Measurements from ENCODE around the gene SCGB1C1.
"Not testable (repeated sequence)": the region's sequence is repeated elsewhere in the genome, so short reads cannot be mapped to it uniquely, and the experiment has no call there.

Gene SCGB1C1

DNA sequence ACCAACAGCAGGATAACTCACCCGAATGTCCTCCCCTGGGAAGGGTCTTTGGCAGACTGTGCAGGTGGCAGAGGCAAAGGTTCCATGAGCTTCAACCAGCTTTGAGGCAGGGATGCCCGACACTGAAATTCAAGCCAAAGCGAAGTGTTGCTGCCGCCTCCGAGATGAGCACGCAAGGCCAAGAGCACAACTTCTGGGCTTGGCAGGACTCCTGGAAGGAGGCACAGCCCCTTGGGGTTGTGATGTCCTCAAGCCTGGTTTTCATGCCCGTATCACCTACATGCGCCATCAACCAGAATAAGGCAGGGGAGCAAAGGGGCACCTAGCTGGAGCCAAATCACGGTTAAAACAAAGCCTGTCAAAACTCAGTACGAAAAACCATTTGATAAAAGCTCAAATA is 37.6 kb downstream of the SCGB1C1 start:
- Mint-ChIP-seq H3K36me3 (ENCODE audit: insufficient read depth) (peaks cover 11% of the 10 kb centered on the region), H3K27ac (ENCODE audit: low read depth) (no peak overlapping the region), H3K4me1 (peaks cover 20% of the 10 kb centered on the region), H3K9me3 (no peaks in the 10 kb centered on the region), H3K27me3 (no peaks in the 10 kb centered on the region), H3K4me3 (no peak overlapping the region)
- ATAC-seq (replicated peaks; ENCODE audit: extremely low read depth, poor library complexity, severe bottlenecking) (no peak), DNase-seq (ENCODE audit: low spot score in 2 of 2) (no peak)

- H3K27ac Mint-ChIP-seq (ENCODE audit: low read depth): no peak overlapping the region
- H3K9me3 Mint-ChIP-seq: no peaks in the 10 kb centered on the region
- no peak for DNase-seq (ENCODE audit: low spot score in 2 of 2)
- H3K27me3 Mint-ChIP-seq: no peaks in the 10 kb centered on the region
- no peak overlapping the region for H3K4me3 Mint-ChIP-seq
- H3K4me1 Mint-ChIP-seq: peaks cover 26% of the 10 kb centered on the region
- peaks cover 27% of the 10 kb centered on the region for H3K36me3 Mint-ChIP-seq (ENCODE audit: insufficient read depth)
- no peak for ATAC-seq (replicated peaks; ENCODE audit: extremely low read depth, poor library complexity, severe bottlenecking)
These were observed 40.1 kb downstream of the SCGB1C1 start for GRCh38 chr11:232783-233565.

- DNase-seq (ENCODE audit: low spot score in 2 of 2): no peak
- Mint-ChIP-seq H3K36me3 (ENCODE audit: insufficient read depth) (peaks cover 28% of the 10 kb centered on the region), H3K27me3 (no peaks in the 10 kb centered on the region), H3K4me3 (peak overlapping the region; percentile 95), H3K4me1 (peaks cover 34% of the 10 kb centered on the region), H3K27ac (ENCODE audit: low read depth) (peak overlapping the region; percentile 97), H3K9me3 (no peaks in the 10 kb centered on the region)
- no peak for ATAC-seq (replicated peaks; ENCODE audit: extremely low read depth, poor library complexity, severe bottlenecking)
These were observed 42.3 kb downstream of the SCGB1C1 start for GRCh38 chr11:235180-235579.

- no peak for DNase-seq (ENCODE audit: low spot score in 2 of 2)
- no peaks in the 10 kb centered on the region for H3K27me3 Mint-ChIP-seq
- peaks cover 28% of the 10 kb centered on the region for H3K36me3 Mint-ChIP-seq (ENCODE audit: insufficient read depth)
- ATAC-seq (replicated peaks; ENCODE audit: extremely low read depth, poor library complexity, severe bottlenecking): peak; percentile 58
- H3K27ac Mint-ChIP-seq (ENCODE audit: low read depth): peak overlapping the region; percentile 97
- H3K4me1 Mint-ChIP-seq: peaks cover 34% of the 10 kb centered on the region
- H3K4me3 Mint-ChIP-seq: peak overlapping the region; percentile 95
- no peaks in the 10 kb centered on the region for H3K9me3 Mint-ChIP-seq
These were observed 42.7 kb downstream of the SCGB1C1 start for GRCh38 chr11:235609-235996.

DNA sequence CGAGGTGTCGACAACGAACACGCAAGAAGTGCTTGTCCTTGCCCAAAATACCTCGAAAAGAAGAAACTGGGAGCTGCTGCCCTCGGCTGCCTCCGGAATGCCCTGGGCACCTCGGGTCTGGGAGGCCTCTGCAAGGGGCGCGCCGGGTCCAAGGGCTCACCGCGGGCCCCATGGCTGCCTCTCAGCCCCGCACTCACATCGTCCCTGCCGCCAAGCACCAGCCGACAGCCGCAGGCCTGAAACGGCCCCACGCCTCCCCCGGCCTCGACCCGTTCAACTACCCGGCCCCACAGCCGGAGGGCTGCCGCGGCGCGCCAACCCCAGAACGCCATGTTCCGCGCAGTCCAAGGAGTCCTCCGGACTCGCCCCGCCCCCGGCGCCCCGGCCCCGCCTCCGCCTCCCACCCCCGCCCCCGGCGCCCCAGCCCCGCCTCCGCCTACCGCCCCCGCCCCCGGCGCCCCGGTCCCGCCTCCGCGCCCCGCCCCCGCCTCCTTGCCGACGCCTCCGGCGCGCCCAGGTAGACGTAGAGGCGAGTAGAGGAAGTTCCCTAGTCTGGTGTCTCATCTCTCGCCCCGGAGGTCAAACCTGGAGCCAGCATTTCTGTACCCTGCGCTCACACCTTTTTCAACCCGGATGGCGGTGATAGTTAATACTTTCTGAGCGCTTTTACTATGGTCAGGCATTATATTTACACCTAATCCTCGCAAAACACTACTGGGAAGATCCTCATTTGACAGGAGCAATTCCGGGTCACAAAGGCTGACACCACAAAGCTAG is 43.3 kb downstream of the SCGB1C1 start, which contains the start of gene SIRT3:
Gene SIRT3, minus strand, starts transcription at position 346 of the 777 bp plus-strand sequence. Its CDS starts 14 bp downstream, at position 332.
- peak; percentile 74 to 82 for DNase-seq (ENCODE audit: low spot score in 2 of 2)
- Mint-ChIP-seq H3K36me3 (ENCODE audit: insufficient read depth) (peaks cover 30% of the 10 kb centered on the region), H3K4me3 (peak within 1 kb of the TSS; percentile 95), H3K9me3 (no peaks in the 10 kb centered on the region), H3K27me3 (no peaks in the 10 kb centered on the region), H3K27ac (ENCODE audit: low read depth) (peak within 1 kb of the TSS; percentile 97), H3K4me1 (peaks cover 34% of the 10 kb centered on the region)
- ATAC-seq (replicated peaks; ENCODE audit: extremely low read depth, poor library complexity, severe bottlenecking): peak; percentile 90

DNA sequence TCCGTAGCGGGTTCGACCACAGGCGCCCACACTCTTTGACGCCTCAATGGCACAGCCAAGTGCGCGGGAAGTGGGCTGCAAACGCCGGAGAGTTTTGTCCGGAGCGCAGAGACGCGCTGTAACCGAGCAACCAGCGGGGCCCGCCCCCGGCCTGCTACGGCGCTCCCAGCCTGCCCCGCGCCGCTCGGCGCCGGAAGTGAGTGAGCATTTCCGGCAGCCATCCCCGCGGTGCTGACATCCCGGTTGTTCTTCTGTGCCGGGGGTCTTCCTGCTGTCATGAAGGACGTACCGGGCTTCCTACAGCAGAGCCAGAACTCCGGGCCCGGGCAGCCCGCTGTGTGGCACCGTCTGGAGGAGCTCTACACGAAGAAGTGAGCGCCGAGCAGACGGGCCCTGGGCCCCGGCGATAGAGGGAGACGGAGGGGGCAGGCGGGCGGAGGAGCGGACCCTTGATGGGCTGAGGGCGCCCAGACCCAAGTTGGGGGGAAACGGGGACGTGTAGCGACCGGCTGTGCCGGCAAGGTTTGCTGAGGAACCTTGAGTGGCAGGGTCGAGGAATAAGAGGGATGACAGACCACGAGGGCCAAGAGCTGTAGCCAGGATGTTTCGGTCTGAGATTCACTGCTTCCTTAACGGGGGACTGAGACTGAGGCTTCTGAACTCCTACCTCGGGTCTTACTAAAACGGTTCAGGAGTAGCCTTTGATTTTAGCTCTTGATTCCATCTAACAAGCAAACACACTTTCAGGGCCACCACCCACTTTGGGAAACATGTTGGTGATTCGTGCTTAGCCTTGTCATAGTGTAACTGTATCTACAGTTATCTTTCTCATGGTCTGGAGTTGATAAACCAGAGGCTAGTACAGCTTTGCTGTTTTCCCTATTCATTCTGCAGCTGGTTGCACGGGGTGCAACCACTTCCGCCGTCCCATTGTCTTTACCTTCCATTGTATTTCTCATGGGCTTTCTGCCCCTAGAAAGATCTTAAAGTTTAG is 44.2 kb downstream of the SCGB1C1 start, which contains the start of gene PSMD13:
Gene PSMD13, plus strand, starts transcription at position 203 of the 994 bp plus-strand sequence. Its CDS starts 74 bp downstream, at position 277.
- peak; percentile 74 to 82 for DNase-seq (ENCODE audit: low spot score in 2 of 2)
- Mint-ChIP-seq H3K36me3 (ENCODE audit: insufficient read depth) (peaks cover 37% of the 10 kb centered on the region), H3K9me3 (no peaks in the 10 kb centered on the region), H3K4me1 (peaks cover 42% of the 10 kb centered on the region), H3K27ac (ENCODE audit: low read depth) (peak within 1 kb of the TSS; percentile 97), H3K27me3 (no peaks in the 10 kb centered on the region), H3K4me3 (peak within 1 kb of the TSS; percentile 95)
- ATAC-seq (replicated peaks; ENCODE audit: extremely low read depth, poor library complexity, severe bottlenecking): peak; percentile 84

GRCh38 chr11:238346-238745 is 45.5 kb downstream of the SCGB1C1 start:
- not testable (repeated sequence) for DNase-seq (ENCODE audit: low spot score in 2 of 2); H3K27me3 Mint-ChIP-seq; H3K9me3 Mint-ChIP-seq; ATAC-seq (replicated peaks; ENCODE audit: extremely low read depth, poor library complexity, severe bottlenecking)
- H3K4me1 Mint-ChIP-seq: peaks cover 39% of the 10 kb centered on the region
- peak overlapping the region; percentile 55 for H3K27ac Mint-ChIP-seq (ENCODE audit: low read depth)
- H3K4me3 Mint-ChIP-seq: peak overlapping the region; percentile 95
- peaks cover 45% of the 10 kb centered on the region for H3K36me3 Mint-ChIP-seq (ENCODE audit: insufficient read depth)

- ATAC-seq (replicated peaks; ENCODE audit: extremely low read depth, poor library complexity, severe bottlenecking) (no peak), DNase-seq (ENCODE audit: low spot score in 2 of 2) (no peak)
- Mint-ChIP-seq H3K27ac (ENCODE audit: low read depth) (no peak overlapping the region), H3K27me3 (no peaks in the 10 kb centered on the region), H3K4me1 (peaks cover 34% of the 10 kb centered on the region), H3K36me3 (ENCODE audit: insufficient read depth) (peaks cover 58% of the 10 kb centered on the region), H3K4me3 (no peak overlapping the region), H3K9me3 (no peaks in the 10 kb centered on the region)
These were observed 47.4 kb downstream of the SCGB1C1 start for GRCh38 chr11:240315-240714.

DNA sequence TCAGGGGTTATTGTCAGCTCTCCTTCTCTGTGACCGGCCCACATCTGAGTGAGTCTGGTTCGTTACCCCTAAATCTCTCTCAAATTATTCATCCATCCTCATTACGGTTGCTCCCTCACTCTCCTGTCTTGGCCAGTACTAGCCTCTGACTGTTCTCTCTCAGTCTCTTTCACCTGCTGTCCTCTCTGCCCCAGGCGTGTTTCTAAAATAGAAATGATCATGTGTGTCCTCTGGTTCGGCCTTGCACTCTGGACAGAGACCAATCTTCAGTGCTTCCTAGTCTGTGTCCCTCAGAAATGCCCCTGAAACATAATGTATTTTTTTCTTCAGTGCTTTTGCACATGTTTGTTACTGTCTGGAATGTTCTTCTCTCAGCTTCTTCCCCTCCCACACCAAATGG is 48.8 kb downstream of the SCGB1C1 start:
- ATAC-seq (replicated peaks; ENCODE audit: extremely low read depth, poor library complexity, severe bottlenecking) (no peak), DNase-seq (ENCODE audit: low spot score in 2 of 2) (no peak)
- H3K27me3 Mint-ChIP-seq: no peaks in the 10 kb centered on the region
- H3K27ac Mint-ChIP-seq (ENCODE audit: low read depth): peak overlapping the region; percentile 64
- peaks cover 26% of the 10 kb centered on the region for H3K4me1 Mint-ChIP-seq
- no peaks in the 10 kb centered on the region for H3K9me3 Mint-ChIP-seq
- no peak overlapping the region for H3K4me3 Mint-ChIP-seq
- H3K36me3 Mint-ChIP-seq (ENCODE audit: insufficient read depth): peaks cover 64% of the 10 kb centered on the region

Measured in central memory CD8-positive, alpha-beta T cell (primary cell).